ENCODE results near the gene PMIS2. TPM values are rescaled to one million over a fixed set of nuclear protein-coding genes. Genes with fewer than 3 reads are reported as not detected.

Gene PMIS2
- total RNA-seq, 1 donor from 2014 or later = not detected

- Histone ChIP-seq H3K27me3 (no peaks in the 10 kb centered on the region), H3K4me1 (peaks cover 0 to 3% of the 10 kb centered on the region in 2 donors), H3K9me3 (no peaks in the 10 kb centered on the region), H3K4me3 (no peak overlapping the region), H3K36me3 (peaks cover 0 to 10% of the 10 kb centered on the region in 2 donors), H3K27ac (no peak overlapping the region)
- no peak for TF ChIP-seq CTCF (IDR thresholded peaks at IDR 0.05)
- DNase-seq (ENCODE audit: low spot score in 2 of 2) = no peak
- intact Hi-C loops (cut with DNase I) = no loop called here
Measured at GRCh38 chr19:35623327-35624010, 37.5 kb downstream of the PMIS2 start.

- Histone ChIP-seq H3K9me3 (no peaks in the 10 kb centered on the region), H3K4me3 (peak overlapping the region; percentile 74 to 97), H3K36me3 (peaks cover 24 to 28% of the 10 kb centered on the region in 2 donors), H3K27ac (peak overlapping the region; percentile 73 to 91), H3K4me1 (peaks cover 5 to 10% of the 10 kb centered on the region in 2 donors), H3K27me3 (no peaks in the 10 kb centered on the region)
- no peak for DNase-seq (ENCODE audit: low spot score in 2 of 2)
- TF ChIP-seq CTCF (IDR thresholded peaks at IDR 0.05) = no peak
- intact Hi-C loops (cut with DNase I) = loop anchor here (1.0 to 5.0 kb wide), 5 partner anchors 15 to 129 kb away; partner anchors contain the start of genes COX6B1, HAUS5, HSPB6 and PROSER3
Measured at GRCh38 chr19:35628264-35628564, 42.2 kb downstream of the PMIS2 start.

- no peak for TF ChIP-seq CTCF (IDR thresholded peaks at IDR 0.05)
- intact Hi-C loops (cut with DNase I) = loop anchor here (1.0 to 5.0 kb wide), 6 partner anchors 15 to 129 kb away; partner anchors contain the start of genes COX6B1, HAUS5, HSPB6 and PROSER3
Measured at GRCh38 chr19:35628565-35629331, 42.8 kb downstream of the PMIS2 start, which contains the start of gene RBM42. Gene RBM42, plus strand, starts transcription at chr19:35629036. Its CDS starts 118 bp downstream, at chr19:35629154.

GRCh38 chr19:35629332-35629633 is 43.3 kb downstream of the PMIS2 start:
- Histone ChIP-seq H3K27ac (peak overlapping the region; percentile 73 to 90), H3K4me3 (peak overlapping the region; percentile 74 to 97), H3K27me3 (no peaks in the 10 kb centered on the region), H3K9me3 (no peaks in the 10 kb centered on the region), H3K36me3 (peaks cover 35 to 38% of the 10 kb centered on the region in 2 donors), H3K4me1 (peaks cover 5 to 10% of the 10 kb centered on the region in 2 donors)
- TF ChIP-seq CTCF (IDR thresholded peaks at IDR 0.05) = no peak
- intact Hi-C loops (cut with DNase I) = loop anchor here (1.0 to 5.0 kb wide), 2 partner anchors 84 to 128 kb away; partner anchors contain the start of genes HSPB6, PROSER3 and TMEM147
- DNase-seq (ENCODE audit: low spot score in 2 of 2) = no peak

More at GRCh38 chr19:35628565-35629331, 42.8 kb downstream of the PMIS2 start, which contains the start of gene RBM42:
- no peaks in the 10 kb centered on the region for H3K9me3 ChIP-seq
- H3K27ac ChIP-seq = peak within 1 kb of the TSS; percentile 73 to 91
- peaks cover 29 to 33% of the 10 kb centered on the region in 2 donors for H3K36me3 ChIP-seq
- no peaks in the 10 kb centered on the region for H3K27me3 ChIP-seq
- H3K4me1 ChIP-seq = peaks cover 5 to 10% of the 10 kb centered on the region in 2 donors
- H3K4me3 ChIP-seq = peak within 1 kb of the TSS; percentile 74 to 97
- DNase-seq (ENCODE audit: low spot score in 2 of 2) = peak; percentile 95 to 99

- no peak overlapping the region for H3K27ac ChIP-seq
- no peaks in the 10 kb centered on the region for H3K27me3 ChIP-seq
- no peaks in the 10 kb centered on the region for H3K9me3 ChIP-seq
- H3K36me3 ChIP-seq = peaks cover 74% of the 10 kb centered on the region in 2 donors
- no peak overlapping the region for H3K4me3 ChIP-seq
- DNase-seq (ENCODE audit: low spot score in 2 of 2) = no peak
- peaks cover 5 to 7% of the 10 kb centered on the region in 2 donors for H3K4me1 ChIP-seq
- intact Hi-C loops (cut with DNase I) = no loop called here
- TF ChIP-seq CTCF (IDR thresholded peaks at IDR 0.05) = no peak
Measured at GRCh38 chr19:35633727-35634440, 47.9 kb downstream of the PMIS2 start.

Measured in ascending aorta (tissue), 2 donors.